Sigmoid colon (tissue), 3 donors: ENCODE data around the gene SCN4B.

Experiments used
- CTCF ChIP-seq, 4 experiments: fragments of 450-650 bp in 3 of 4; fragments of 200-600 bp in 1 of 4; IDR thresholded peaks; one replicate each; pipeline ENCODE4 v1.5.1; 2016 to 2019; ENCODE audit warnings: antibody characterized with exemption in 4 of 4, mild to moderate bottlenecking in 3 of 4, moderate library complexity in 2 of 4
- POLR2A ChIP-seq, 2 donors: fragments of 450-650 bp; IDR thresholded peaks; one replicate each; pipeline ENCODE4 v1.6.1; 2016; ENCODE audit warnings: antibody characterized with exemption in 2 of 2, mild to moderate bottlenecking in 2 of 2, moderate library complexity in 2 of 2

DNA sequence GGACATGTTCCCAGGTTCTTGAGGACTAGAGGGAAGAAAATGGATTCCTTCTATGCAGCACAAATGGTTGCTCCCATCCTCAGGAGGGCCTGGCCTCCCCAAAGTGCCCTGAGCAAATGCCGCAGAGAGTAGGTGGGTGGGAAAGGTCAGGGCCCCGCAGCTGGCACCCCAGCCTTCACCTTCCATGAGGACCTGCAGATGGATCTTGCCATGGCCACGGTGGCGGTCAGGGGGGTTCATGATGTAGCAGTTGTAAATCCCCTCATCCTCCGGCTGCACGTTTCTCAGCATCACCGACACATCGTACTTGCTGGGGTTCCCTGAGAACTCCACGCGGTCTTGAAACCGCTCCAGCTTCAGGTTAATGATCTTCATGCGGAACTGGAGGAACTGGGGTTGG is 15.3 kb upstream of the SCN4B start:
- no peak for TF ChIP-seq POLR2A (IDR thresholded peaks at IDR 0.05)
- TF ChIP-seq CTCF (IDR thresholded peaks at IDR 0.05) = no peak
